Measurements from ENCODE around the gene C16orf82.

C16orf82 gene

DNA sequence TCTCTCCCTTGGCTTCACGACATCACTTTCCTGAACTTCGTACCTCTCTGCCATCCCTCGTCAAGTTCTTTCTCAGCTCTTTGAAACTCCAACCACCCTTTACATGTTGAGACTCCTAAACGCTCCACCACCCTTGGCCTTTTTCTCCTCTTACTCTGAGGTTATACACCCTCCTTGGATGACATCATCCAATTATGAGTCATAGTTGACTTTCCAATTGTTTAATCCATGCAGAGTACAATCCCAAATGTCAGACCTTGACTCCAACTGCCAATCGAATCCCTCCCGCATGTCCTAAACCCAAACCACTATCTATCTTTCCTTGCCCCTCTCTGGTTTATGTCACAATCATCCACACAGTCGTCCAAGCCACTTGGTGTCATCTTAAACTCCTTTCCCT, 18.4 kb upstream of the C16orf82 start:
- Histone ChIP-seq H3K36me3 (ENCODE audit: control insufficient read depth in 1 of 2, insufficient read depth in 2 of 2, low read length in 2 of 2) (no peaks in the 10 kb centered on the region), H3K4me3 (ENCODE audit: low read depth in 1 of 2, low read length in 2 of 2) (no peak overlapping the region), H3K9me3 (ENCODE audit: control insufficient read depth in 1 of 2, low read length in 2 of 2) (peaks cover 0 to 2% of the 10 kb centered on the region in 2 donors), H3K9ac (ENCODE audit: low read depth in 1 of 2, low read length in 2 of 2) (no peak overlapping the region), H3K27ac (ENCODE audit: low read depth, low read length) (no peak overlapping the region), H3K4me1 (ENCODE audit: control insufficient read depth in 1 of 2, insufficient read depth in 2 of 2, low read length in 2 of 2) (no peaks in the 10 kb centered on the region), H3K27me3 (ENCODE audit: control insufficient read depth in 1 of 2, insufficient read depth in 2 of 2, low read length in 2 of 2) (no peaks in the 10 kb centered on the region)

DNA sequence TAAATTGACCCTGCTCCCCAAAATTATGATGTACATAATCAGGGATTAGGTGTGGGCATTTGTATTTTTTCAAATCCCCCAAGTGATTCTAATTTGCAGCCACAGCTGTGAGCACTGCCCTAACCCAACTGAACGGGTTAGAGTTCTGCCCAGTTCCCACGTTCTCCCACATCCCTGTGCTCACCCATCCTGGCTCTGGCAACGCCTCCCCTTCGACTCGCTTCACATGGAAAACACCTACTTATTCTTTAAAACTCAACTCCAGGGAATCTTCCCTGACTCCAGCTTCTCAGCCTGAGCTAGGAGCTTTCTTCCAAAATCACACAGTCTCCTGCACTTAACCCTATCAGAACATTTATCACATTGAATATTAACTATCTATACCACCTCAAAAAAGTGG, 17.6 kb upstream of the C16orf82 start:
- H3K27me3 ChIP-seq (ENCODE audit: control insufficient read depth in 1 of 2, insufficient read depth in 2 of 2, low read length in 2 of 2): no peaks in the 10 kb centered on the region
- H3K36me3 ChIP-seq (ENCODE audit: control insufficient read depth in 1 of 2, insufficient read depth in 2 of 2, low read length in 2 of 2): no peaks in the 10 kb centered on the region
- H3K4me1 ChIP-seq (ENCODE audit: control insufficient read depth in 1 of 2, insufficient read depth in 2 of 2, low read length in 2 of 2): no peaks in the 10 kb centered on the region
- no peak overlapping the region for H3K9ac ChIP-seq (ENCODE audit: low read depth in 1 of 2, low read length in 2 of 2)
- no peak overlapping the region for H3K4me3 ChIP-seq (ENCODE audit: low read depth in 1 of 2, low read length in 2 of 2)
- peaks cover 0 to 2% of the 10 kb centered on the region in 2 donors for H3K9me3 ChIP-seq (ENCODE audit: control insufficient read depth in 1 of 2, low read length in 2 of 2)
- H3K27ac ChIP-seq (ENCODE audit: low read depth, low read length): no peak overlapping the region

DNA sequence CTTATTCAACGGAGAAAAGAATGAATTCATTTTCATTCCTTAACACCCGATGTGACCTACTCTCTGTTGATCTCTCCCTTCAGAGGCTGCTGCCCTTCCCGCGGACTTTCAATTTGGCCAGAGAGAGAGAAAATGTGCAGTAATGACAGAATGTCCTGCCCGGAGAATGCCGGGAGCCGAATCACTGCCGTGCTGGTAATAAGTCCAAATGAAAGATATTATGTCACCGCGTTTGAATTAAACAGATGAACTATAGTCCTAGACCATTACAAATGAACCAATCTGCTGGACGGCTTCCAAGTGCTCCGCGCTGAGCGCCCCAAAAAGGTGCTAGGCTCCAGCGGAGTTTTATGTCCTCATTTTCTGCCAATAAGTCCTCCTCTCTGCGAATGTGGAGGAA, 14.7 kb upstream of the C16orf82 start:
- Histone ChIP-seq H3K4me3 (ENCODE audit: low read depth in 1 of 2, low read length in 2 of 2) (no peak overlapping the region), H3K9ac (ENCODE audit: low read depth in 1 of 2, low read length in 2 of 2) (no peak overlapping the region), H3K27me3 (ENCODE audit: control insufficient read depth in 1 of 2, insufficient read depth in 2 of 2, low read length in 2 of 2) (no peaks in the 10 kb centered on the region), H3K36me3 (ENCODE audit: control insufficient read depth in 1 of 2, insufficient read depth in 2 of 2, low read length in 2 of 2) (no peaks in the 10 kb centered on the region), H3K4me1 (ENCODE audit: control insufficient read depth in 1 of 2, insufficient read depth in 2 of 2, low read length in 2 of 2) (no peaks in the 10 kb centered on the region), H3K27ac (ENCODE audit: low read depth, low read length) (no peak overlapping the region), H3K9me3 (ENCODE audit: control insufficient read depth in 1 of 2, low read length in 2 of 2) (no peaks in the 10 kb centered on the region)

DNA sequence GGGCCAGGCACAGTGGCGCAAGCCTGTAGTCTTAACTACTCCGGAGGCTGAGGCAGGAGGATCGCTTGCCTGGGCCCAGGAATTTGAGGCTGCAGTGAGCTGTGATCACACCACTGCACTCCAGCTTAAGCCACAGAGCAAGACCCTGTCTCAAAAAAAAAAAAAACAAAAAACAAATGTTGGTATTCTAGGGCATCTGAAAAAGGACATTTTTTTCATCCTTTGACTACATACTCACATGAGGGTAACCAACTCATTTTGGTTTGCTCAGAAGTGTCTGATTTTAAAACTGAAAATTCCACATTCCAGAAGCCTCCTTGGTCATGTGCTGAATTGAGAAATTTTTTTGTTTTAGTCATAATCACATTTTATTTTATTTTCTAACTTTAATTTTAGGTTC, 12.7 kb upstream of the C16orf82 start:
- H3K27me3 ChIP-seq (ENCODE audit: control insufficient read depth in 1 of 2, insufficient read depth in 2 of 2, low read length in 2 of 2): no peaks in the 10 kb centered on the region
- H3K9ac ChIP-seq (ENCODE audit: low read depth in 1 of 2, low read length in 2 of 2): no peak overlapping the region
- H3K27ac ChIP-seq (ENCODE audit: low read depth, low read length): no peak overlapping the region
- no peaks in the 10 kb centered on the region for H3K4me1 ChIP-seq (ENCODE audit: control insufficient read depth in 1 of 2, insufficient read depth in 2 of 2, low read length in 2 of 2)
- no peaks in the 10 kb centered on the region for H3K36me3 ChIP-seq (ENCODE audit: control insufficient read depth in 1 of 2, insufficient read depth in 2 of 2, low read length in 2 of 2)
- no peak overlapping the region for H3K4me3 ChIP-seq (ENCODE audit: low read depth in 1 of 2, low read length in 2 of 2)
- no peaks in the 10 kb centered on the region for H3K9me3 ChIP-seq (ENCODE audit: control insufficient read depth in 1 of 2, low read length in 2 of 2)

DNA sequence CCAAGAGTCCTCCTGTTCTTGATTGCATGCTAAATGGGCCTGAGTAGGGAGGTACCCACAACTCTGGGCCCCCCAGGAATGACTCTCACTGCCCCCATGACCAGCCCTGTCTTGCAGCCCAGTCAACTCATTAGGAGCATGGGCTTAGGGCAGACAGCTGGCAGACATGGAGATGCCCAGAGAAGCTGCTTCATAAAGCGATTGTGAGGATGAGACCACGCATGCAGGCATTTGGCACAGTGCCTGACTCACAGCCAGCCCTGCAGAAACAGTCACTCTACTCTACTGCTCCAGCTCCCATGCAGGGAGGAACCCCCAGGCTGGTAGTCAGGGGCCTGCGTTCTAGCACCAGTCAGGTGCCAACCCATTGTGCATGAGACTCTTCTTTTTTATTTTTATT, 8.4 kb upstream of the C16orf82 start:
- Histone ChIP-seq H3K36me3 (ENCODE audit: control insufficient read depth in 1 of 2, insufficient read depth in 2 of 2, low read length in 2 of 2) (no peaks in the 10 kb centered on the region), H3K27me3 (ENCODE audit: control insufficient read depth in 1 of 2, insufficient read depth in 2 of 2, low read length in 2 of 2) (no peaks in the 10 kb centered on the region), H3K4me3 (ENCODE audit: low read depth in 1 of 2, low read length in 2 of 2) (no peak overlapping the region)

DNA sequence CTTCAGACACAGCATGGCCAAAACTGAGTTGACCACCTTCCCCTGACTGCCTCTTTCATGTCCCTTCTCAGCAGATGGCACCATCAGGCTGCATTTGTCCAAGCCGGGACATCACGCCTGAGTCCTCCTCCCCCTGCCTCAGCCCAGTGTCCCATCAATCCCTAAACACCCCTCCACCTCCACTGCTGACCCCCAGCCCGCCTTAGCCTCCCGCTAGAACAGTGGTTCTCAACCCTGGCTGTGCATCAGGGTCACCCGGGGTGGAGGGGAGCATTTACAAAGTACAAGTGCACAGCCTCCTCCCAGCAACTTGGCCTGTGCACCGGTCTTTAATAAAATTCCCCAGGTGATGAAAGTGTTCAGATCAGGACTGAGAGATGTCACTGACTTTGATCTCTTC, 4.0 kb downstream of the C16orf82 start:
- no peaks in the 10 kb centered on the region for H3K4me1 ChIP-seq (ENCODE audit: control insufficient read depth in 1 of 2, insufficient read depth in 2 of 2, low read length in 2 of 2)
- no peak overlapping the region for H3K4me3 ChIP-seq (ENCODE audit: low read depth in 1 of 2, low read length in 2 of 2)
- no peaks in the 10 kb centered on the region for H3K36me3 ChIP-seq (ENCODE audit: control insufficient read depth in 1 of 2, insufficient read depth in 2 of 2, low read length in 2 of 2)
- peaks cover 0 to 4% of the 10 kb centered on the region in 2 donors for H3K27me3 ChIP-seq (ENCODE audit: control insufficient read depth in 1 of 2, insufficient read depth in 2 of 2, low read length in 2 of 2)
- no peak overlapping the region for H3K27ac ChIP-seq (ENCODE audit: low read depth, low read length)
- no peaks in the 10 kb centered on the region for H3K9me3 ChIP-seq (ENCODE audit: control insufficient read depth in 1 of 2, low read length in 2 of 2)
- no peak overlapping the region for H3K9ac ChIP-seq (ENCODE audit: low read depth in 1 of 2, low read length in 2 of 2)

More for the DNA sequence above, 8.4 kb upstream of the C16orf82 start:
- Histone ChIP-seq H3K9ac (ENCODE audit: low read depth in 1 of 2, low read length in 2 of 2) (no peak overlapping the region), H3K9me3 (ENCODE audit: control insufficient read depth in 1 of 2, low read length in 2 of 2) (no peaks in the 10 kb centered on the region), H3K4me1 (ENCODE audit: control insufficient read depth in 1 of 2, insufficient read depth in 2 of 2, low read length in 2 of 2) (no peaks in the 10 kb centered on the region), H3K27ac (ENCODE audit: low read depth, low read length) (no peak overlapping the region)

DNA sequence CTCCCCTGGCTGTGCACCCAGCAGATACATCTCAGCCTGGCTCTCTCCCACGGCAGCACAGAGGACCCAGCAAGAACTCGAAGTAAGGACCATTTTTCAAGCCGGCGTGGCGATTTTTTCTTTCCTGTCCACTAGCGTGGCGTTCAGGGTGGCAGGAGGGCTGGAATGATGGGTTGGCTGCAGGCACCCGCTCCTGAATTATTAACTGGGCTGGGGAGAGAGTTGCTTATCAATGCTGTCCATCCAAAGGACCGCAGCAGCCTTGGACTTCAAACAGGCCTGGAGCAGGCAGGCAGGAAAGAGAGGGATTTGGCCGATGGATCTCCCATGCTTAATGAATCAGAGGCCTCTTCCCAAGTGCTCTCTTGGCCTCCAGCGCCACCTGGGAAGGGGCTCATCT, 7.0 kb downstream of the C16orf82 start:
- H3K36me3 ChIP-seq (ENCODE audit: control insufficient read depth in 1 of 2, insufficient read depth in 2 of 2, low read length in 2 of 2): no peaks in the 10 kb centered on the region
- H3K9me3 ChIP-seq (ENCODE audit: control insufficient read depth in 1 of 2, low read length in 2 of 2): no peaks in the 10 kb centered on the region
- H3K4me1 ChIP-seq (ENCODE audit: control insufficient read depth in 1 of 2, insufficient read depth in 2 of 2, low read length in 2 of 2): no peaks in the 10 kb centered on the region
- no peak overlapping the region for H3K4me3 ChIP-seq (ENCODE audit: low read depth in 1 of 2, low read length in 2 of 2)
- H3K27ac ChIP-seq (ENCODE audit: low read depth, low read length): no peak overlapping the region
- no peak overlapping the region for H3K9ac ChIP-seq (ENCODE audit: low read depth in 1 of 2, low read length in 2 of 2)
- H3K27me3 ChIP-seq (ENCODE audit: control insufficient read depth in 1 of 2, insufficient read depth in 2 of 2, low read length in 2 of 2): no peaks in the 10 kb centered on the region

DNA sequence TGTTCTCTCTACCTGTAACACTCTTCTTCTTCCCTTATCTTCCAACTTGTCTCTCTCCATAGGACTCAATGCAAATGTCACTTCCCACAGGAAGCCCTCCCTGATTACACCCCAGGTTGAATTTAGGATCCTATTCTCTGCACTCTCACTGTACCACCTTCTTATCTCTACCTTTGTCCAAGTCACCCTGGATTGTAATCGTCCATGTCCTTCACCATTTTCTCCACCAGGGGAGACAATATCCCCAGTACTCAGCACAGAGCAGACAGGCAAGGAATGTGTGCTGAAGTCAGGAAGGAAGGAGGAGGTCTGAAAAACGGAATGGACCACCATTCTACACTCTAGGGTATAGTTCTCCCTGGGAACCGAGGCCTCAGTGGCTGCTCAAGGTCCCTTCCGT, 14.2 kb downstream of the C16orf82 start:
- no peak overlapping the region for H3K27ac ChIP-seq (ENCODE audit: low read depth, low read length)
- no peak overlapping the region for H3K9ac ChIP-seq (ENCODE audit: low read depth in 1 of 2, low read length in 2 of 2)
- no peaks in the 10 kb centered on the region for H3K36me3 ChIP-seq (ENCODE audit: control insufficient read depth in 1 of 2, insufficient read depth in 2 of 2, low read length in 2 of 2)
- no peaks in the 10 kb centered on the region for H3K27me3 ChIP-seq (ENCODE audit: control insufficient read depth in 1 of 2, insufficient read depth in 2 of 2, low read length in 2 of 2)
- H3K4me3 ChIP-seq (ENCODE audit: low read depth in 1 of 2, low read length in 2 of 2): no peak overlapping the region
- no peaks in the 10 kb centered on the region for H3K4me1 ChIP-seq (ENCODE audit: control insufficient read depth in 1 of 2, insufficient read depth in 2 of 2, low read length in 2 of 2)
- H3K9me3 ChIP-seq (ENCODE audit: control insufficient read depth in 1 of 2, low read length in 2 of 2): no peaks in the 10 kb centered on the region

DNA sequence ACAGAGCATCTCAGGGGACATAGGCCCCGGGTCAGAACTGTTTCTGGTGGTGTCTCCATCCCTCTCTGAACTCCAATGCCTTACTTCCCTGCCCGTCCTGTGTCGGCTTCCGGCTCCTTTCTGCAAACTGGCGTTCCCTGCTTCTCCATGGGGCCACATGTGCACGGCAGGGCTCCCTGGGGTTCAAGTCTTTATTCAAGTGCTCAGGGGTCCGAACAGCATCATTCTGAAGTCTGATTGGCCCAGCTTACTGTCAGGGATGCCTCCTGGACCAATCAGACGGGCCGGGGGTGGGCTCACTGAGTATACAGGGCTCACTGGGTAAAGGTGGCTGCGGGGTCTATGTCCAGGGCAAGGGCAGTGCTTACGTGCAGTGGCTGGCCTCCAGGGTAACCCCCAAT, 17.1 kb downstream of the C16orf82 start:
- Histone ChIP-seq H3K27me3 (ENCODE audit: control insufficient read depth in 1 of 2, insufficient read depth in 2 of 2, low read length in 2 of 2) (no peaks in the 10 kb centered on the region), H3K27ac (ENCODE audit: low read depth, low read length) (no peak overlapping the region), H3K4me3 (ENCODE audit: low read depth in 1 of 2, low read length in 2 of 2) (no peak overlapping the region), H3K4me1 (ENCODE audit: control insufficient read depth in 1 of 2, insufficient read depth in 2 of 2, low read length in 2 of 2) (no peaks in the 10 kb centered on the region), H3K9ac (ENCODE audit: low read depth in 1 of 2, low read length in 2 of 2) (no peak overlapping the region), H3K36me3 (ENCODE audit: control insufficient read depth in 1 of 2, insufficient read depth in 2 of 2, low read length in 2 of 2) (no peaks in the 10 kb centered on the region), H3K9me3 (ENCODE audit: control insufficient read depth in 1 of 2, low read length in 2 of 2) (no peaks in the 10 kb centered on the region)

DNA sequence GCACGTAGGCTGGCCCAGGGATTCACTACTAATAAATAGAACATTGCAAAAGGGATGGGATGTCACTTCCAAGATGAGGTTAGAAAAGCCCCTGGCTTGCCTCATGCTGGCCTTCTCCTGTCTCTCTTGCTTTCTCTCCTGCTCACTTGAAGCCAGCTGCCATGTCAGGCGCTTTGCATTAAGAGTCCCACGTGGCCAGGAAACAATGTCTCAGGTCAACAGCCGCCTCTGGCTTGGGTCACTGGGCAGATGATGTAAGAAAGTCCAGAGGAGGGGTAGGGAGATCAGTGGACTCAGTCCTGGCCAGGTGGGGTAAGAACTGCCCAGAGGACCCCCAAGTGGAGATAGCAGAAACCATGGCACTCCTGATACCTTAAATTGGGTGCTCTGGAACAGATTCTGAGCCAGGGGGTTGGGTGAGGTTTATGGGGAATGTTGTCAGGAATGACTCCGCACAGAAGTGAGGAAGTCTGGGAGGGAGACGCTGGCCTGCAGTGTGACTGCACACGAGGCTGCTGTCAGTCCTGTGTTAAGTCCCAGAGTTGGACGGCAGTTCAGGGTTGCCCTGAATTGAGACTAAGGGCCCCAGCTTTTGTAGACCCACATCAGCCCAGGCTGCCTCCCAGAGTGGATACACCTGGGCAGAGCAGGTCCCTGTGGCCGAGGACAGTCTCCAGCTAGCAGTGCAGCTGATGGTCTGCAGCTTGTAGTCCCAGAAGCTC, 17.7 kb downstream of the C16orf82 start:
- H3K4me1 ChIP-seq (ENCODE audit: control insufficient read depth in 1 of 2, insufficient read depth in 2 of 2, low read length in 2 of 2): no peaks in the 10 kb centered on the region
- H3K27ac ChIP-seq (ENCODE audit: low read depth, low read length): no peak overlapping the region
- H3K4me3 ChIP-seq (ENCODE audit: low read depth in 1 of 2, low read length in 2 of 2): no peak overlapping the region
- no peaks in the 10 kb centered on the region for H3K36me3 ChIP-seq (ENCODE audit: control insufficient read depth in 1 of 2, insufficient read depth in 2 of 2, low read length in 2 of 2)
- no peaks in the 10 kb centered on the region for H3K27me3 ChIP-seq (ENCODE audit: control insufficient read depth in 1 of 2, insufficient read depth in 2 of 2, low read length in 2 of 2)
- H3K9ac ChIP-seq (ENCODE audit: low read depth in 1 of 2, low read length in 2 of 2): no peak overlapping the region
- no peaks in the 10 kb centered on the region for H3K9me3 ChIP-seq (ENCODE audit: control insufficient read depth in 1 of 2, low read length in 2 of 2)

DNA sequence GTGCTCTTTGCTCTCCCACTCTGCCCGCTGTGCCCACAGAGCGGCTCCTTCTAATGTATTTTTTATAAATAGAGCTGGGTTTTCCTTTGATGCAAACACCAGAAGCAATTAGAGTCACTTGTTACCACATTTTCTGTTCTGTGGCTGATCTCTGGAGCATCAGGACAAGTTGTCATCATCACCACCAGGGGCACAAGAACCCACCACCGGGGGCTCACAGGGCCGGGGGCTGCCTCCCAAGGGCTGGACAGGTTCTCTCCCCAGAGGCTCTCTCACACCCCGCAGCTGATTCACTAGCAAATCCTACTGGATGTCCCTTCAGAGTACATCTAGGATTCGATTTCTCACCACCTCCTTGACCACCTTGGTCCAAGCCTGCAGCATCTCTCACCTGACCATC, 18.5 kb downstream of the C16orf82 start:
- no peaks in the 10 kb centered on the region for H3K9me3 ChIP-seq (ENCODE audit: control insufficient read depth in 1 of 2, low read length in 2 of 2)
- H3K4me3 ChIP-seq (ENCODE audit: low read depth in 1 of 2, low read length in 2 of 2): no peak overlapping the region
- H3K9ac ChIP-seq (ENCODE audit: low read depth in 1 of 2, low read length in 2 of 2): no peak overlapping the region
- no peaks in the 10 kb centered on the region for H3K27me3 ChIP-seq (ENCODE audit: control insufficient read depth in 1 of 2, insufficient read depth in 2 of 2, low read length in 2 of 2)
- H3K36me3 ChIP-seq (ENCODE audit: control insufficient read depth in 1 of 2, insufficient read depth in 2 of 2, low read length in 2 of 2): no peaks in the 10 kb centered on the region
- no peaks in the 10 kb centered on the region for H3K4me1 ChIP-seq (ENCODE audit: control insufficient read depth in 1 of 2, insufficient read depth in 2 of 2, low read length in 2 of 2)
- no peak overlapping the region for H3K27ac ChIP-seq (ENCODE audit: low read depth, low read length)
